ENCODE results near the gene CWF19L1. TPM values are rescaled to one million over a fixed set of nuclear protein-coding genes. Genes with fewer than 3 reads are reported as not detected.
"Not testable (repeated sequence)": the region's sequence is repeated elsewhere in the genome, so short reads cannot be mapped to it uniquely, and the experiment has no call there.

CWF19L1 gene
- total RNA-seq, 4 donors from 2014 or later: 11.6 to 16.4 (median 12.4) TPM

DNA sequence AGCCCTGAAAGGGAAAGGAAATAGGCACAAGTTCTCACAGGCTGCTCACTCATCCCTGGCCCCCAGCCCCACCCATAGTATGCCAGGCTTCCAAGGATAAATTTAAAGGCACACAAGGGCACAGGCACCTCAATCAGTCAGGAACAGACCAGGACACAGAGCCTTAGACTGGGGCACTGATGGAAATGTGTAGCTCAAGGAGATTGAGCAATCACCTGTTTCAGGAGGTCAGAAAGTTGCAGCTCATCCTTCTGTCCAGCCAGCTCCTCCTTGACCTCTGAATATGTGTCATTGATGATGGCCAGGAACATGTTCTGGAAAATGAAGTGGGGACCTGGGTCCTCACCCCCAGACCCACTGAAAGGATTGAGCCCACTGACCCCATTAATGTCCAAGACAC is 25.6 kb upstream of the CWF19L1 start:
- Histone ChIP-seq H3K27ac (replicated peaks in 1 of 4) (no peak overlapping the region), H3K36me3 (no peaks in the 10 kb centered on the region), H3K9me3 (no peaks in the 10 kb centered on the region), H3K4me1 (no peaks in the 10 kb centered on the region), H3K27me3 (peaks cover 0 to 33% (median 0%) of the 10 kb centered on the region in 4 donors), H3K4me3 (no peak overlapping the region)
- intact Hi-C loops (cut with DNase I): no loop called here
- DNase-seq (ENCODE audit: extremely low spot score): no peak
- TF ChIP-seq POLR2AphosphoS5 (IDR thresholded peaks at IDR 0.05) (no peak), EP300 (IDR thresholded peaks at IDR 0.05) (no peak), POLR2A (IDR thresholded peaks at IDR 0.05; ENCODE audit: low read depth) (no peak)
- TF ChIP-seq, protein P1, sequence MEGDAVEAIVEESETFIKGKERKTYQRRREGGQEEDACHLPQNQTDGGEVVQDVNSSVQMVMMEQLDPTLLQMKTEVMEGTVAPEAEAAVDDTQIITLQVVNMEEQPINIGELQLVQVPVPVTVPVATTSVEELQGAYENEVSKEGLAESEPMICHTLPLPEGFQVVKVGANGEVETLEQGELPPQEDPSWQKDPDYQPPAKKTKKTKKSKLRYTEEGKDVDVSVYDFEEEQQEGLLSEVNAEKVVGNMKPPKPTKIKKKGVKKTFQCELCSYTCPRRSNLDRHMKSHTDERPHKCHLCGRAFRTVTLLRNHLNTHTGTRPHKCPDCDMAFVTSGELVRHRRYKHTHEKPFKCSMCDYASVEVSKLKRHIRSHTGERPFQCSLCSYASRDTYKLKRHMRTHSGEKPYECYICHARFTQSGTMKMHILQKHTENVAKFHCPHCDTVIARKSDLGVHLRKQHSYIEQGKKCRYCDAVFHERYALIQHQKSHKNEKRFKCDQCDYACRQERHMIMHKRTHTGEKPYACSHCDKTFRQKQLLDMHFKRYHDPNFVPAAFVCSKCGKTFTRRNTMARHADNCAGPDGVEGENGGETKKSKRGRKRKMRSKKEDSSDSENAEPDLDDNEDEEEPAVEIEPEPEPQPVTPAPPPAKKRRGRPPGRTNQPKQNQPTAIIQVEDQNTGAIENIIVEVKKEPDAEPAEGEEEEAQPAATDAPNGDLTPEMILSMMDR (IDR thresholded peaks at IDR 0.05): no peak

DNA sequence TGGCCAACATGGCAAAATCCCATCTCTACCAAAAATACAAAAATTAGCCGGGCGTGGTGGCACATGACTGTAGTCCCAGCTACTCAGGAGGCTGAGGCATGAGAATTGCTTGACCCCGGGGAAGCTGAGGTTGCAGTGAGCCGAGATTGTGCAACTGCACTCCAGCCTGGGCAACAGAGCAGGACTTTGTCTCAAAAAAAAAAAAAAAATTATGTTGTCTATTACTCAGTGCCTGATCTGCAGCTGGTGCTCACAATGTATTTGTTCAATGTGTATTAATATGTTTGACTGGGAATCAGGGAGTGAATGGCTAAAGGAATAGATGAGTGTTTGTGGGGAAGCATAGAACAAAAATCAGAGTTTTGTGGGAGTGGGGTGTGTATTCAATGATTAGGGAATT is 24.9 kb upstream of the CWF19L1 start:
- H3K9me3 ChIP-seq; H3K4me1 ChIP-seq; H3K4me3 ChIP-seq; DNase-seq (ENCODE audit: extremely low spot score); H3K36me3 ChIP-seq; H3K27ac ChIP-seq (replicated peaks in 1 of 4); intact Hi-C loops (cut with DNase I): not testable (repeated sequence)
- peaks cover 0 to 29% (median 0%) of the 10 kb centered on the region in 4 donors for H3K27me3 ChIP-seq
- WGBS: 70% methylated on average over 4 of the region's 4 CpGs

DNA sequence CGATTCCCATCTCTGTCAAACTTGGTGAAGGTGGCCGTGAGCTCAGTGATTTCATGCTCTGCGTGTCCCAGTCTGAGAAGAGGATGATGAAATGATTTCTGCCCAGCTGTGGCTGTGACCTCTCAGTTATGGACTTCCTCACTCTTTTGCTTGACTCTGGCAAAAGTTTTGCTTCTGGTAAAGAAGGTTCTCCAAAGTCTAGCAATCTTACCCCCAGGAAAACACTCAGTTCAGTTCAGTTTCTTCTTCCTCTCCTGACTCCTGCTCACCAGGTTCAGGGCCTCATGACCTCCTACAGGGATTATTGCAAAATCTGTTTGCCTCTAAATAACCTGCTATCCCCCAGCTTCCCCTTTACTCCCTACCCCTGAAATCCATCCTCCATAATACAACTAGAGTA is 23.9 kb upstream of the CWF19L1 start:
- Histone ChIP-seq H3K9me3 (no peaks in the 10 kb centered on the region), H3K27ac (replicated peaks in 1 of 4) (no peak overlapping the region), H3K4me1 (peaks cover 7 to 9% (median 8%) of the 10 kb centered on the region in 4 donors), H3K27me3 (peaks cover 0 to 20% (median 0%) of the 10 kb centered on the region in 4 donors), H3K4me3 (no peak overlapping the region), H3K36me3 (no peaks in the 10 kb centered on the region)
- no peak for DNase-seq (ENCODE audit: extremely low spot score)
- intact Hi-C loops (cut with DNase I): no loop called here
- 82% methylated on average over 3 of the region's 3 CpGs for WGBS
- TF ChIP-seq, protein P1 (IDR thresholded peaks at IDR 0.05): no peak
- TF ChIP-seq POLR2AphosphoS5 (IDR thresholded peaks at IDR 0.05) (no peak), POLR2A (IDR thresholded peaks at IDR 0.05; ENCODE audit: low read depth) (no peak), EP300 (IDR thresholded peaks at IDR 0.05) (no peak)

DNA sequence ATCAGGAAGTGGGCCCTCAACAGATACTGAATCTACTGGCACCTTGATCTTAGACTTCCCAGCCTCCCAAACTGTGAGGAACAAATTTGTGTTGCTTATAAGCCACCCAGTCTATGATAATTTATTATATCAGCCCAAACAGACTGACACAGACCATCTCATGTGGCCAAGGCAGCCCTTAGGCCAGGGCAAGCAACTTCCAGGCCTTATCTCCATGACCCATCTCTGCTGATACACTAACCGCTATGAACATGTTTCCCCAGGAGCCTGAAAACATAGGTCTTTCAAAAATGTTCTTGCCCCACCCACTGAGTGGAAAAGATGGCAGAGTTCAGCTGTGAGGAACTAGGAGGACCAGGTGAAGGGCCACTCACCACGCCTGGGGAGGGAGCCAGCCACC is 22.2 kb upstream of the CWF19L1 start:
- H3K27ac ChIP-seq (replicated peaks in 1 of 4): no peak overlapping the region
- TF ChIP-seq POLR2AphosphoS5 (IDR thresholded peaks at IDR 0.05) (no peak), EP300 (IDR thresholded peaks at IDR 0.05) (no peak), POLR2A (IDR thresholded peaks at IDR 0.05; ENCODE audit: low read depth) (no peak)
- TF ChIP-seq, protein P1 (IDR thresholded peaks at IDR 0.05): no peak
- H3K27me3 ChIP-seq: peaks cover 0 to 11% (median 0%) of the 10 kb centered on the region in 4 donors
- H3K4me1 ChIP-seq: peaks cover 20 to 22% (median 21%) of the 10 kb centered on the region in 4 donors
- H3K9me3 ChIP-seq: no peaks in the 10 kb centered on the region
- WGBS: 82% methylated on average over 2 of the region's 2 CpGs
- no peak overlapping the region for H3K4me3 ChIP-seq
- no peak for DNase-seq (ENCODE audit: extremely low spot score)
- intact Hi-C loops (cut with DNase I): loop anchor here (5.0 kb wide), 1 partner anchor 557 kb away; the partner anchor contains the start of genes COX15 and CUTC
- peaks cover 0 to 4% (median 0%) of the 10 kb centered on the region in 4 donors for H3K36me3 ChIP-seq

DNA sequence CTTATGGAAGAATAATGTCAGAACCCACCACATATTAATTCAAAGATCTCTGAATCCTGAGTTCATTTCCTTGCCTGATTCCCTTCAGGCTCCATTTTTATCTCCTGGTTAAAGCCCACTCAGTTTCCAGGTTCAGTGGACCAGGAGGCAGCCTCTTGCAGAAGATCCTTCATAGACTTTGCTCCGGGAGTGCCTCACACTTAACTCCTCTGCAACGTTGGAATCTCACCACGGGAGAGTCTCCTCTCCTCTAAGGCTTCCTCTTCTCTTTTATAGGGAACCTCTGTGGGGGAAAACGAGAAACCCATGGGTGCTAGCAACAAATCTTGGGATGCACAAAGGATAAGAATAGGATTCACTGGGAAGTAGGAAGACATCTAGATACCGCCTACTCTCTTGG is 20.8 kb upstream of the CWF19L1 start:
- no peak for DNase-seq (ENCODE audit: extremely low spot score)
- no peaks in the 10 kb centered on the region for H3K9me3 ChIP-seq
- intact Hi-C loops (cut with DNase I): loop anchor here (5.0 kb wide), 1 partner anchor 556 kb away; the partner anchor contains the start of genes COX15 and CUTC
- no peaks in the 10 kb centered on the region for H3K27me3 ChIP-seq
- no peak overlapping the region for H3K4me3 ChIP-seq
- TF ChIP-seq, protein P1 (IDR thresholded peaks at IDR 0.05): no peak
- TF ChIP-seq POLR2AphosphoS5 (IDR thresholded peaks at IDR 0.05): no peak
- no peak for TF ChIP-seq EP300 (IDR thresholded peaks at IDR 0.05)
- no peak for TF ChIP-seq POLR2A (IDR thresholded peaks at IDR 0.05; ENCODE audit: low read depth)
- H3K4me1 ChIP-seq: peaks cover 25 to 37% (median 35%) of the 10 kb centered on the region in 4 donors
- no peak overlapping the region for H3K27ac ChIP-seq (replicated peaks in 1 of 4)
- 84% methylated on average over 5 of the region's 5 CpGs for WGBS
- H3K36me3 ChIP-seq: peaks cover 0 to 19% (median 5%) of the 10 kb centered on the region in 4 donors

Data from esophagus muscularis mucosa (tissue), 4 donors.